CD4-positive, alpha-beta T cell treated with Interleukin-6 for 4 hours (primary cell): Measurements from ENCODE around the gene PGF.

Experiments used
- DNase-seq: peaks from one replicate; pipeline ENCODE4 v3.0.0-alpha.2; 2020; ENCODE audit warnings: mixed read lengths

PGF gene

DNA sequence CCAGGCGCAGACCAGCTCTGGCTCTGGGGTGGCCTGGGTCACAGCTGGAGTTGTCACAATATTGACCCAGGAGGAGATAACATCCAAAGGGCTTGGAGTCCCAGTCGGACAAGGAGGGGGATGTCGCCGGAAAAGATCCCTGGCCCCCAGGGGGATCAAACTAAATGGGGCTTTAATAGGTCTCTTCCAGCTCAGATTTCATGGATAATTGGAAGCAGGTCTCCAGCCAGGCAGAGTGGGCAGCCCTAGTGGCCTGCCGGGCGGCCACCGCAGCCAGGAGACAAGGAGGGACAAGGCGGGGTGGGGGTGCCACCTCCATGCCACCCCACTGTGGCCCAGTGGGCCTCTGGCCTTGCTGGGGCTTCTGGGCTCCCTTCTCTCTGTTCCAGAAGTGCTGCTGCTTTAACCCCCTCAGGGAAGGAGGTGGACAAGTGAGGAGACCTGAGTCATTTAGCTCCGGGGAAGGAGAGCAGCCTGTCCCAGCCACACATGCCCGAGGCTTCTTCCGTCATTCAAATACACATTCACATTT, 23.1 kb upstream of the PGF start:
- DNase-seq = no peak

GRCh38 chr14:74977901-74978385, 22.5 kb upstream of the PGF start:
- no peak for DNase-seq

- DNase-seq = no peak
Measured at GRCh38 chr14:74977164-74977900, 21.9 kb upstream of the PGF start.

DNA sequence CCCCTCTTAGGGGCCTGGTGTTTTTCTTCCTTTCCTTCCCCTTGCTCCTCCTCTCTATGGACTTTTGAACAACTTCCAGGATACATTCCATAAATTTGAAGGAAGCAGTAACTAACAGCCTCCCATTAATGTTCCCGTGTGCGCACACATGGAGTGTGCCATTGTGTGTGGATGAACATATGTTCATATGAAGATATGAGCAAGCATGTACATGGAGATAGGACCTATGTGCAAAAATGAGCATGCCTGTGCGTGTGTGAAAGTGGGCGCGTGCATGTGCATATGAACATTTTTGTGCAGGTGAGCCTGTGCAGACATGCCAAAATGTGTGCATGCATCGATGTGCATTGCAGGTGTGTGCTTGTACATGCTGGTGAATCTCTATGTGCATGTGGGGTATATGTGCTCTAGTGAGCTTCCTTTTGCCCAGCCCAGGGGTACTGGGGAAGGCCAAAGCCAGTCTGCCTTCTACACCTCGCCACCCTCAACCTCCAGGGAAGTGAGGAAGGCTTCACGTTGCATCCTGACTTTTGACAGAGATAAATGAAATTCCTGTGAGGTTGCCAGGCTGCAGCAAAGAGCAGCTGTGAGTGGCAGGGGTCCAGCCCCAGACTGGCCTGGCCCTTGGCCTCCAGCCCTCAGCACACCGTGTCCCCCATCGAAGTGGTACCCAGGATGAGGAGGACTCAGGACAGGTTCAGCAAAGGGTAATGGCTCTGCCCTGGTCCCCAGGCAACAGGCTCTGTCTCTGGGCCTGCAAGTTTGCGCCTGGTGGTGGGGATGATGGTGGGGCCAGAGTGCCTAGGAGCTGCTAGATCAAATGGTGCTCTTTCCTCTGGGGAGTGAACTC, 21.1 kb upstream of the PGF start:
- DNase-seq = no peak

DNA sequence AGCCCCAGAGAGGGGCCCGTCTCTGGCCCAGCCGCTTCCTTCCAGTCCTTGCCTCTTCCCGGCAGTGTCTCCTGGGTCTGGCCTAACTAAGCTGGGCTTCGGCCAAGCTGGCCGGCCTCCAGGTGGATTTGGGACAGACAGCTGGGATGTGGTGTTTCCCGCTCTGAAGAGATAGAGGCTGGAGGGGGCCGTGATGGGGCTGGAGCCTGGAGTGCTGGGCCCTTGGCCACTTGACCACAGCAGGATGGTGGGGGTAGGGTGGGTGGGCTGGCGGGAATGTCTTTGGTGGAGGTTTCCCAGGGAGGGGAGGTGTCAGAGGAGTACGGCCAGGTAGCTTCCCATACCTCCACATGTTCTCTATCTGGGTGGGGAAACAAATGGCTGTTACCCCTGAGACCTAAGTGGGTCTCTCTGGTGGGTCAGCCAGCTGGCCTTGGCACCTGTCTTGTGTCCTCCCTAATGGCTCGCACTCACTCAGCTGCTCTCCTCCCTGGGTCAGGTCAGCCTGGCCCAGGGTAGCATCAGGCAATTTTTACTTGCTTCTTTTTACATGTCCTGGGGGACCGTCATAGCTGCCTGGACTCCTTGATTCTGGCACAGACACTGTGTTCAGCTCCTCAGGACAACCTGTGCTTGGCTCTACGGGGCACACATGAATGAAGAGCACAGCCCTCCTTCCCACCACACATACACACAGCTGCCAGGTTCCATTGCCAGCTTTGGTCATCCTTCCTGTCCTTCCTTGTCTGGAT, 19.8 kb upstream of the PGF start:
- DNase-seq = no peak

- no peak for DNase-seq
Measured at GRCh38 chr14:74974364-74975058, 19.1 kb upstream of the PGF start.

- no peak for DNase-seq
Measured at GRCh38 chr14:74973905-74974363, 18.5 kb upstream of the PGF start.

- DNase-seq = peak; percentile 37
Measured at GRCh38 chr14:74973003-74973653, 17.7 kb upstream of the PGF start.

- no peak for DNase-seq
Measured at GRCh38 chr14:74968811-74969210, 13.4 kb upstream of the PGF start.

DNA sequence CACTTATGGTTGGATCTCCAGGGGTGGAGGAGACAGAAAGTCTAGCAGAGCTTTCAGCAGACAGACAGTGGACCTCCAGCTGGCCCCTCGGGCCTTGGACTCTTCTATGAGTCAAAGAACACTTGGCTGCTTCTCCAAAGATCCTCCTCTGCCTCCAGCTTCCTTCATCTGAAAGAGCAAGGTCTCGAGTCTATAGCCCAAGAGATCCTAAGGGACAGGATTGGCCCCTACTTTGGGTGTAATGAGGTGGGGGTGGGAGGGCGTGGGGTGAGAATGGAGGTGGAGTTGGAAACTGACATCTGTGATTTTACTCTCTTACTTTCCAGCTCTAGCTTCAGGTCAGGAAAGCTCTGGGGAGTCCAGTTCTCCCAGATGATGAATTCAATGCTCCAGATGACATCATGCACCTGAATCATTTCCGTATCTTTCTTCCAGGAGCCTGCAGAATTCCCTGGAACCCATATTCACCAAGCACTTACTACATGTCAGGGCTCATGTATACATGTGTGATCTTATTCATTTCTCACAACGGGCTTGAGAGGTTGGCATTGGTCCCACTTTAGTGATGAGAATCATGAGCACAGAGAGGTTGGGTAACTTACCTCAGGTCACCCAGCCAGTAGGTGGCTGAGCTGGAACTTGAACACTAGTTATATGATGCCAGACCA, 10.2 kb upstream of the PGF start:
- no peak for DNase-seq

- no peak for DNase-seq
Measured at GRCh38 chr14:74964787-74965485, 9.5 kb upstream of the PGF start.

DNA sequence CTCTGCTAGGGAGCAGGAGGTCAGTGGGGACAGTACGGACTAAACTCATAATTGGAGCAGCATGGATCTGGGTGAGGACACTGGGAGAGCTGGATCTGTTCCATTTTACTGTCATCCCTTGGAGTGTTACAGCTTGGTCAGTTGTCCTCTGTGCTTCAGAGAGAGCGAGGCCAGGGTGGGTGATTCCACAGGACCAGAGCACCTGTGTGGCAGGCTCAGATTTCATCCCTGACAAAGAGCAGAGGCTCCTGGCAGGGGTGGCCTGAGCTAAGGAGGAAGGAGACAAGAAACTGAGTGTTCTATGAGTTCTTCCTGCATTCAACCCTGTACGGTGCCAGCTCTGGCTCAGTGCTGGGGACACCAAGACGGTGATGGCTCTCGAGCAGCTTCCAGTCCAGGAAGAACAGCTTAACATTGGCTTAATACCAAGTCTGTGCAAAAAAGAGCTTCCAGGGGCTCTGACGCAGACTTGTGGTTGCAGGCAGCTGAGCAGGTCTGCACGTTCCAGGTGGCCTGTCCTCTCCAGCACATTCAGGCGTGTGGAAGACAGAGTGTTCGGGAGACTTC, 8.4 kb upstream of the PGF start:
- DNase-seq = no peak

DNA sequence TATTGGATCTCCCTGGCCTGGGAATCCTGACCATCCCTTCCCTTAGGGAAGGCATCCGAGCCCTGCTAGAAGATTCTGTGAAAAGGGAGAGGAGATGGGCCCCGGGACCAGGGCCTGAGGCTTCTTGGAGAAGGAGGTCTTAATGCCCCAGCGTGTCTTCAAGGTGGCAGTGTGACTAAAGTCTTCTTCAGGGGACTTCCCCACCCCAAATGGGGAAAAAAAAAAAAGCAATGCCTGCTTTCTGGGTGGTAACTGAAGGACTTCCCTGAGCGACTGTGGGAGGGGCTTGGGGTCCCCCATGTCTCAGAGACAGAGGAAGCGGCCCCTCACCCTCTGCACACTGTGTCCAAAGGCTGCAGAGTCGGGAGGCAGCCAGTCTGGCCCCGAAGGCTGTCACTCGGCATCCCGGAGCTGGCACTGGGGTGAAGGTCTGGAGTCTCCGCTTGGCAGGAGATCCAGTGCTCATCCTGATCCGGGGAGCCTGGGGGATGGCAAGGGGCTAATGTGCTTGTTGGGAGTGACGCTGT, 7.8 kb upstream of the PGF start:
- no peak for DNase-seq

- DNase-seq = no peak
Measured at GRCh38 chr14:74962493-74962892, 7.1 kb upstream of the PGF start.

GRCh38 chr14:74962046-74962445, 6.6 kb upstream of the PGF start:
- DNase-seq = no peak

- DNase-seq = no peak
Measured at GRCh38 chr14:74961238-74961911, 6.0 kb upstream of the PGF start.

- DNase-seq = no peak
Measured at GRCh38 chr14:74960736-74961135, 5.3 kb upstream of the PGF start.

GRCh38 chr14:74959596-74960180, 4.3 kb upstream of the PGF start:
- no peak for DNase-seq
